ENCODE data around the gene CD59.

GRCh38 chr11:33775467-33775807 is 39.2 kb upstream of the CD59 start:
- TF ChIP-seq CTCF (IDR thresholded peaks at IDR 0.05; ENCODE audit: insufficient read depth, low read length, poor library complexity, severe bottlenecking) = no peak
- TF ChIP-seq EZH2phosphoT487 (conservative IDR thresholded peaks at IDR 0.05; ENCODE audit: low read length) = no peak
